Retinal pigment epithelial cell (primary cell): ENCODE data around the gene MAX.

Experiments used
- DNase-seq: peaks from one replicate; pipeline ENCODE4 v3.0.0-alpha.2; 2010; ENCODE audit warnings: low read depth
- H3K4me3 ChIP-seq: 2 replicates; pipeline ENCODE4 v1.5.1; 2011; ENCODE audit warnings: mild to moderate bottlenecking, low read length, control low read depth, moderate library complexity
- TF ChIP-seq, protein P1 (sequence below): conservative IDR thresholded peaks from 2 replicates; pipeline ENCODE4 v1.5.1; 2011; ENCODE audit warnings: low read depth, low read length, control low read depth, inconsistent platforms

MAX gene

DNA sequence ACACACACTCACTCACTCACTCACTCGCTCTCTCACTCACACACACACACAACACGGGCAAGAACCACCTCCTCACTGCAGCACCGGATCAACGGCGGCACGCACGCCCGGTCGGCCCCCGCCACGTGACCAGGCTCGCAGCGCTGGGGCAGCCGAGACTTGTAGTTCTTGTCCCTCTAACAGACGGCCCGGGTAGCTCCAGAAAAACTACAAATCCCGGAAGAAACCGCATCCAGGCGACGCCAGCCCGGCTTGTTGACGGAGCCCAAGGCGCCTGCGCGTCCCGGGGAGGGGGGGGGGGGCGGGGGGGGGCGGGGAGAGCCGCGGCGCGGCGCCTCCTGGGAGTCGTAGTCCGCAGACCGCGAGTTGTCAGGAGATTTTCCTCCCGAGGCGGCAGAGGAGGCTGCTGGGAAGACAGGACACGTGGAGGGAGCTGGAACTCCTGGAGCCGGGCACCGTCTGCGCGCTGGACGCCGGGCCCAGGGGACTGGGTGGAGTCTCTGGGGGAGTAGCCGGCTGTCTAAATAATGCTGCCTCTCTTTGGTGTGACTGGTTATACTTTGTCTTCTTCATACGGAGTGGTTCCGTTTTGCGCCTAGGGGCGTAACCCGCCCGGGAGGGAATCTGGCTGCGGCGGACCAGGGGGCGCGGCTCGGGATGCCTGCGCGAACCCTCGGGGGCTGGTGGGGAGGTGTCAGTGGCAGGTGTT lies at the start of gene MAX:
Gene MAX (minus strand): TSS at position 77 of the 709 bp plus-strand sequence. CDS start 178 bp downstream, outside the sequence.
- DNase-seq = peak; percentile 96
- TF ChIP-seq, protein P1, sequence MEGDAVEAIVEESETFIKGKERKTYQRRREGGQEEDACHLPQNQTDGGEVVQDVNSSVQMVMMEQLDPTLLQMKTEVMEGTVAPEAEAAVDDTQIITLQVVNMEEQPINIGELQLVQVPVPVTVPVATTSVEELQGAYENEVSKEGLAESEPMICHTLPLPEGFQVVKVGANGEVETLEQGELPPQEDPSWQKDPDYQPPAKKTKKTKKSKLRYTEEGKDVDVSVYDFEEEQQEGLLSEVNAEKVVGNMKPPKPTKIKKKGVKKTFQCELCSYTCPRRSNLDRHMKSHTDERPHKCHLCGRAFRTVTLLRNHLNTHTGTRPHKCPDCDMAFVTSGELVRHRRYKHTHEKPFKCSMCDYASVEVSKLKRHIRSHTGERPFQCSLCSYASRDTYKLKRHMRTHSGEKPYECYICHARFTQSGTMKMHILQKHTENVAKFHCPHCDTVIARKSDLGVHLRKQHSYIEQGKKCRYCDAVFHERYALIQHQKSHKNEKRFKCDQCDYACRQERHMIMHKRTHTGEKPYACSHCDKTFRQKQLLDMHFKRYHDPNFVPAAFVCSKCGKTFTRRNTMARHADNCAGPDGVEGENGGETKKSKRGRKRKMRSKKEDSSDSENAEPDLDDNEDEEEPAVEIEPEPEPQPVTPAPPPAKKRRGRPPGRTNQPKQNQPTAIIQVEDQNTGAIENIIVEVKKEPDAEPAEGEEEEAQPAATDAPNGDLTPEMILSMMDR = no peak
- peak within 1 kb of the TSS; percentile 82 for H3K4me3 ChIP-seq

- no peak overlapping the region for H3K4me3 ChIP-seq
- DNase-seq = no peak
- TF ChIP-seq, protein P1 = no peak
Measured at GRCh38 chr14:65151609-65151956, 49.3 kb upstream of the MAX start.

DNA sequence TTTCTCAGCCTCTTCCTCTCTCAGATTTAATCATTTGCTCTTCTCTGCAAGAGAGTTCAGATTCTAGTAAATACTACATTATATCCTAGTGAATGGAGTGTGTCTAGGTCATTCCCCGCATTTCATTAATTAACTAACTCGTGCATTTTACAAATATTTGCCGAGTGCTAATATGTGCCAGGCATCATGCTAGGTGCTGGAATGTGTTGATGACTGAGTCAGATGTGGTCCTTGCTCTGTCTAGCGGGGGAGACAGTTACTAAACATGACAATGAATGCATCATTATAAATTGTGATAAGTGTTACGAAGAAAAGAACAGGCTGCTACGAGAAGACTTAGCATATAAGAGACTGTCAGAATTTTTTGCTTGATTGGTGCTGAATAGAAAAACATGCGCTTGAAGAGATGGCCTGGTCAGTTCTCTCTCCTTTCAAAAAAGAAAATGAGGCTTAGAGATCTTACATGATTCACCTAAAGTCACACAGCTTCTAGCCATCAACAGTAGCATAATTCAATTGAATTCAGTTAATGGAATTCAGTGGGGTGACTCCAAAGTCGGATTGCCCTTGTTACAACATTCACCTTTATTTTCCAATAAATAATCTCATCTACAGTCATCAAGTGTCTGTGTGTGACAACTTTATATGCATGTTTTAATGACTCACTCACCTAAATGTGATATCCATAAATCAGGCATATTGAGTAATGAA lies 48.7 kb upstream of the MAX start:
- TF ChIP-seq, protein P1 = no peak
- peak; percentile 56 for DNase-seq
- H3K4me3 ChIP-seq = no peak overlapping the region

DNA sequence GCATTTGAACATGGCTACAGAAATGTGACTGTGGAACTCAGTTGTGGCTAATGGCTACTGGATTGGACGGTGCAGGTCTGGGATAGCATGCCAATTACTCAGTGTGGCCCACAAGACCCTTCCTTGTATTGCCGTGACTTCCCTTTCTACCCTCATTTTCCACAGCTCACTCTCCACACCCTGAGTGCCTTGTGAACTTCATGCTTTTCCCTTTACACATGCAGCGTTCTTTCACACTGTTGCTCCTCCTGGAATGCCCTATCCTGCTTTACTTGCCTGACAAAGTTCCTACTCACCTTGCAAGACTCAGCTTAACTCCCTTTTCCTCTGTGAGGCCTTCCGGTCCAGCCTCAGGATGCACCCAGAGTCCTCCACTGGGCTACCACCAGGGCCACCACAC lies 46.8 kb upstream of the MAX start:
- TF ChIP-seq, protein P1 = no peak
- no peak for DNase-seq
- H3K4me3 ChIP-seq = no peak overlapping the region

GRCh38 chr14:65144170-65144569 lies 41.9 kb upstream of the MAX start:
- no peak for DNase-seq
- H3K4me3 ChIP-seq = no peak overlapping the region
- TF ChIP-seq, protein P1 = no peak

DNA sequence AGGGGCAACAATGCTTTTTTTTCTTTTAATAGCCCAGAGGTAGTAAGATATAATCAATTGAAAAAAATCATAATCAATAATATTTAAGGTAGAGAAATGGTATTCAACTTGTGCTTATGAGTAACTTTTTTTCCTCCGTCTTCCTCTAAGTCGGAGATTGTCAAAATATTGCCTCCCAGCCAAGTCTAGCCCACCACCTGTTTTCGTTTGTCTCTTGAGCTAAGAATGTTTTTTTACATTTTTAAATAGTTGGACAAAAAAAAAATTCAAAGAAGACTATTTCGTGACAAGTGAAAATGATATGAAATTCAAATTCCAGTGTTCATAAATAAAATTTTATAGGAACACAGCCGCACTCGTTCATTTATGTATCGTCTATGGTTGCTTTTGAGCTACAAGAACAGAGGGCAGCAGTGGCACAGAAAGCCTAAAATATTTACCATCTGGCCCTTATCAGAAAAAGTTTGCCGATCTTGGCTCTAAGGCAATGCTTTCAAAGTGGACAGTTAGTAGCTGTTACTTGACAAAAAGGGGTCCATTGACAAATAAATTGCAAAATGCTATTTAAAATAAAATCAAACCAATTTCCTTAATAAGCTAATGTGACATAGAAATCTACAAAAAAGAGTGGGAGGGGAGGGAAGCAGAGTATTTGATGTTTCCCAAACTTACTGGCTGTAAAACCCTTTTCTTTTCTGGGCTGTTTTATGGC lies 40.8 kb upstream of the MAX start:
- TF ChIP-seq, protein P1 = no peak
- no peak overlapping the region for H3K4me3 ChIP-seq
- DNase-seq = no peak
